ENCODE results near the gene ALKBH5. TPM values are rescaled to one million over a fixed set of nuclear protein-coding genes. Genes with fewer than 3 reads are reported as not detected.

ALKBH5 gene
- total RNA-seq, 1 experiment from 2014 or later, result 119 TPM

- POLR2A ChIA-PET (ENCODE audit: low non-redundant PET), result no interaction called here
- TF ChIP-seq CTCF (conservative IDR thresholded peaks at IDR 0.05; ENCODE audit: low read depth, low read length) (peak; percentile 67), EZH2 (IDR thresholded peaks at IDR 0.05; ENCODE audit: borderline replicate concordance, low read depth, low read length, poor library complexity, severe bottlenecking) (no peak)
- Histone ChIP-seq H3K4me1 (ENCODE audit: insufficient read depth, low read length, poor library complexity, severe bottlenecking) (no peaks in the 10 kb centered on the region), H3K36me3 (ENCODE audit: insufficient read depth, low read length, poor library complexity, severe bottlenecking) (no peaks in the 10 kb centered on the region), H3K27ac (ENCODE audit: low read depth, low read length, poor library complexity, severe bottlenecking) (no peak overlapping the region), H3K27me3 (replicated peaks; ENCODE audit: insufficient read depth, low read depth, low read length, poor library complexity) (no peaks in the 10 kb centered on the region), H3K4me3 (ENCODE audit: low read depth, low read length, poor library complexity, severe bottlenecking) (no peak overlapping the region), H3K9me3 (ENCODE audit: low read depth, low read length, poor library complexity, severe bottlenecking) (no peaks in the 10 kb centered on the region)
- no TSS peak for BruUV-seq (replicated peaks)
- CTCF ChIA-PET, result no interaction called here
- peak; percentile 54 for DNase-seq (ENCODE audit: low spot score)
- intact Hi-C loops (cut with micrococcal nuclease; ENCODE audit: unreplicated experiment), result no loop called here
Observed at GRCh38 chr17:18143044-18143936, 40.3 kb upstream of the ALKBH5 start.

GRCh38 chr17:18144261-18144660 lies 39.4 kb upstream of the ALKBH5 start:
- H3K4me3 ChIP-seq (ENCODE audit: low read depth, low read length, poor library complexity, severe bottlenecking), result no peak overlapping the region
- no peaks in the 10 kb centered on the region for H3K36me3 ChIP-seq (ENCODE audit: insufficient read depth, low read length, poor library complexity, severe bottlenecking)
- no peaks in the 10 kb centered on the region for H3K27me3 ChIP-seq (replicated peaks; ENCODE audit: insufficient read depth, low read depth, low read length, poor library complexity)
- no TSS peak for BruUV-seq (replicated peaks)
- H3K27ac ChIP-seq (ENCODE audit: low read depth, low read length, poor library complexity, severe bottlenecking), result no peak overlapping the region
- intact Hi-C loops (cut with micrococcal nuclease; ENCODE audit: unreplicated experiment), result no loop called here
- DNase-seq (ENCODE audit: low spot score), result no peak
- ChIA-PET POLR2A (ENCODE audit: low non-redundant PET) (no interaction called here), CTCF (no interaction called here)
- H3K9me3 ChIP-seq (ENCODE audit: low read depth, low read length, poor library complexity, severe bottlenecking), result no peaks in the 10 kb centered on the region
- TF ChIP-seq CTCF (conservative IDR thresholded peaks at IDR 0.05; ENCODE audit: low read depth, low read length) (no peak), EZH2 (IDR thresholded peaks at IDR 0.05; ENCODE audit: borderline replicate concordance, low read depth, low read length, poor library complexity, severe bottlenecking) (no peak)
- H3K4me1 ChIP-seq (ENCODE audit: insufficient read depth, low read length, poor library complexity, severe bottlenecking), result no peaks in the 10 kb centered on the region

GRCh38 chr17:18144855-18145254 lies 38.8 kb upstream of the ALKBH5 start:
- intact Hi-C loops (cut with micrococcal nuclease; ENCODE audit: unreplicated experiment), result no loop called here
- TF ChIP-seq CTCF (conservative IDR thresholded peaks at IDR 0.05; ENCODE audit: low read depth, low read length), result no peak
- TF ChIP-seq EZH2 (IDR thresholded peaks at IDR 0.05; ENCODE audit: borderline replicate concordance, low read depth, low read length, poor library complexity, severe bottlenecking), result no peak
- POLR2A ChIA-PET (ENCODE audit: low non-redundant PET), result no interaction called here
- no peaks in the 10 kb centered on the region for H3K4me1 ChIP-seq (ENCODE audit: insufficient read depth, low read length, poor library complexity, severe bottlenecking)
- CTCF ChIA-PET, result no interaction called here
- no peak overlapping the region for H3K27ac ChIP-seq (ENCODE audit: low read depth, low read length, poor library complexity, severe bottlenecking)
- no peaks in the 10 kb centered on the region for H3K36me3 ChIP-seq (ENCODE audit: insufficient read depth, low read length, poor library complexity, severe bottlenecking)
- no peak for DNase-seq (ENCODE audit: low spot score)
- no peak overlapping the region for H3K4me3 ChIP-seq (ENCODE audit: low read depth, low read length, poor library complexity, severe bottlenecking)
- H3K9me3 ChIP-seq (ENCODE audit: low read depth, low read length, poor library complexity, severe bottlenecking), result no peaks in the 10 kb centered on the region
- BruUV-seq (replicated peaks), result no TSS peak
- H3K27me3 ChIP-seq (replicated peaks; ENCODE audit: insufficient read depth, low read depth, low read length, poor library complexity), result no peaks in the 10 kb centered on the region

Data from A673 (cell line).